ENCODE measurements around the gene KRT8. TPM values are rescaled to one million over a fixed set of nuclear protein-coding genes. Genes with fewer than 3 reads are reported as not detected.
A peak's percentile ranks its signal among the peaks of the same experiment; 100 is the strongest.

KRT8 gene
- total RNA-seq, 4 donors from 2014 or later, result 0.20 to 19.7 (median 10.2) TPM

- Histone ChIP-seq H3K4me1 (peaks cover 0 to 31% (median 2%) of the 10 kb centered on the region in 4 donors), H3K27me3 (no peaks in the 10 kb centered on the region), H3K27ac (no peak overlapping the region), H3K9me3 (no peaks in the 10 kb centered on the region), H3K4me3 (no peak overlapping the region), H3K36me3 (no peaks in the 10 kb centered on the region)
- TF ChIP-seq POLR2A (IDR thresholded peaks at IDR 0.05) (no peak), CTCF (IDR thresholded peaks at IDR 0.05) (peak; percentile 59 to 72 (median 67))
- DNase-seq (ENCODE audit: low spot score in 2 of 2), result peak in 1 of 2 donors; percentile 63
- WGBS, 2 donors, result 52 to 54% methylated on average over 9 to 10 of the region's 10 CpGs
Observed at GRCh38 chr12:52865090-52865944, 39.6 kb downstream of the KRT8 start.

GRCh38 chr12:52862023-52862422, 42.9 kb downstream of the KRT8 start:
- no peaks in the 10 kb centered on the region for H3K27me3 ChIP-seq
- no peak overlapping the region for H3K4me3 ChIP-seq
- H3K9me3 ChIP-seq, result no peaks in the 10 kb centered on the region
- no peak overlapping the region for H3K27ac ChIP-seq
- H3K4me1 ChIP-seq, result peaks cover 0 to 7% (median 0%) of the 10 kb centered on the region in 4 donors
- no peaks in the 10 kb centered on the region for H3K36me3 ChIP-seq
- WGBS, 2 donors, result 74 to 87% methylated on average over 2 of the region's 2 CpGs
- TF ChIP-seq EP300 (IDR thresholded peaks at IDR 0.05) (no peak), CTCF (IDR thresholded peaks at IDR 0.05) (no peak), POLR2A (IDR thresholded peaks at IDR 0.05) (no peak)
- DNase-seq (ENCODE audit: low spot score in 2 of 2), result no peak

GRCh38 chr12:52861511-52861910, 43.4 kb downstream of the KRT8 start:
- no peaks in the 10 kb centered on the region for H3K36me3 ChIP-seq
- TF ChIP-seq EP300 (IDR thresholded peaks at IDR 0.05) (no peak), POLR2A (IDR thresholded peaks at IDR 0.05) (no peak), CTCF (IDR thresholded peaks at IDR 0.05) (no peak)
- H3K27me3 ChIP-seq, result no peaks in the 10 kb centered on the region
- H3K9me3 ChIP-seq, result no peaks in the 10 kb centered on the region
- WGBS, 2 donors, result 90 to 92% methylated on average over 7 of the region's 7 CpGs
- no peak overlapping the region for H3K4me3 ChIP-seq
- no peak for DNase-seq (ENCODE audit: low spot score in 2 of 2)
- no peak overlapping the region for H3K27ac ChIP-seq
- peaks cover 0 to 5% (median 0%) of the 10 kb centered on the region in 4 donors for H3K4me1 ChIP-seq

GRCh38 chr12:52860102-52860823, 44.6 kb downstream of the KRT8 start:
- TF ChIP-seq EP300 (IDR thresholded peaks at IDR 0.05) (no peak), CTCF (IDR thresholded peaks at IDR 0.05) (no peak), POLR2A (IDR thresholded peaks at IDR 0.05) (no peak)
- no peaks in the 10 kb centered on the region for H3K9me3 ChIP-seq
- no peak overlapping the region for H3K4me3 ChIP-seq
- H3K4me1 ChIP-seq, result peaks cover 0 to 1% (median 0%) of the 10 kb centered on the region in 4 donors
- WGBS, 2 donors, result 67 to 70% methylated on average over 6 of the region's 6 CpGs
- DNase-seq (ENCODE audit: low spot score in 2 of 2), result no peak
- H3K36me3 ChIP-seq, result no peaks in the 10 kb centered on the region
- H3K27me3 ChIP-seq, result no peaks in the 10 kb centered on the region
- no peak overlapping the region for H3K27ac ChIP-seq

GRCh38 chr12:52857500-52857899, 47.4 kb downstream of the KRT8 start:
- Histone ChIP-seq H3K36me3 (no peaks in the 10 kb centered on the region), H3K9me3 (peaks cover 0 to 4% (median 0%) of the 10 kb centered on the region in 4 donors), H3K27me3 (no peaks in the 10 kb centered on the region), H3K4me3 (no peak overlapping the region), H3K27ac (no peak overlapping the region), H3K4me1 (no peaks in the 10 kb centered on the region)
- no peak for TF ChIP-seq CTCF (IDR thresholded peaks at IDR 0.05)
- no peak for TF ChIP-seq POLR2A (IDR thresholded peaks at IDR 0.05)
- no peak for TF ChIP-seq EP300 (IDR thresholded peaks at IDR 0.05)
- 93% methylated on average over 3 of the region's 3 CpGs for WGBS, 2 donors
- DNase-seq (ENCODE audit: low spot score in 2 of 2), result no peak

Measured in tibial nerve (tissue), 4 donors.